Measurements from ENCODE around the gene RPL39L.

GRCh38 chr3:187162265-187162953, 23.1 kb upstream of the RPL39L start:
- TF ChIP-seq MYC (IDR thresholded peaks at IDR 0.05; ENCODE audit: low read depth, low read length): no peak
- TF ChIP-seq CTCF (IDR thresholded peaks at IDR 0.05; ENCODE audit: low read depth, low read length): no peak
- TF ChIP-seq POLR2A (IDR thresholded peaks at IDR 0.05; ENCODE audit: extremely low read depth, insufficient read length): no peak
